Measurements from ENCODE around the gene RFX4. TPM values are rescaled to one million over a fixed set of nuclear protein-coding genes. Genes with fewer than 3 reads are reported as not detected.

Gene RFX4
- total and polyA plus RNA-seq, 2 of the 8 experiments (the other 6 are each of a cell fraction or from before 2014, with no cell fraction given): 0.06 TPM; not detected in 1

DNA sequence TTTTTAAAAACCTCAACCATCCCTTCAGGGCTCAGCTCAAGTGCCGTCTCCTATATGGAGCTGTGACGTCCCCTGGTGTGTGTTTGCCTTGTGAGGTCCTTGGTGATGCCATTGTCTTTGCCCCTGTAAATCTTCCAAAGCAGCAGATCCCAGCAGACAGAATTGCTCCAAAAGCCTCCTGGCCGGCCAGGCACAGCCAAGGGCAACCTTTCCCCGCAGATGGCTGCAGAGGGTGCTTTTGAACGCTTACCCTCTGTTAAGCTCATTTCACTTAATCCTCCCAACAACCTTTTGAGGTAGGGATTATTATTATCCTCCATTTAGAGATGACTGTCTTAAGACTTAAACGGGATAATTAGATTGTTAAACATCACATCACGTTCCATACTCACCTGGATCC is 51.4 kb downstream of the RFX4 start:
- ChIA-PET CTCF (ENCODE audit: partially characterized antibody) (no interaction called here), POLR2A (ENCODE audit: partially characterized antibody) (no interaction called here)
- no peak overlapping the region for H2BK5ac ChIP-seq (ENCODE audit: low read depth, low read length)
- H3K4me1 ChIP-seq (replicated peaks in 1 of 4; ENCODE audit: control insufficient read depth in 3 of 4, insufficient read depth in 4 of 4, low read length in 3 of 4): no peaks in the 10 kb centered on the region
- H4K20me1 ChIP-seq (replicated peaks in 1 of 2; ENCODE audit: control insufficient read depth in 1 of 2, insufficient read depth in 2 of 2, low read length in 2 of 2): no peaks in the 10 kb centered on the region
- no peak overlapping the region for H4K8ac ChIP-seq (ENCODE audit: extremely low read depth, insufficient read depth, low read length)
- H4K91ac ChIP-seq (replicated peaks; ENCODE audit: insufficient read length, low read length): no peak overlapping the region
- 83% methylated on average over 7 of the region's 7 CpGs; no CpG with 5 or more reads in 1 of the 2 experiments for WGBS, 2 experiments (ENCODE audit: extremely low coverage in 1 of 2, insufficient coverage in 1 of 2, insufficient read length in 1 of 2, insufficient replicate concordance in 2 of 2, low coverage in 1 of 2, low lambda C conversion rate in 2 of 2, missing lambda C conversion rate in 1 of 2)
- no peak overlapping the region for H3K4ac ChIP-seq (replicated peaks; ENCODE audit: insufficient read length, low read depth, low read length)
- H3K9me3 ChIP-seq (ENCODE audit: insufficient read depth in 2 of 2, low read depth in 1 of 2, low read length in 1 of 2): no peaks in the 10 kb centered on the region
- no peak overlapping the region for H2BK15ac ChIP-seq (ENCODE audit: low read length)
- no peaks in the 10 kb centered on the region for H3K79me1 ChIP-seq (ENCODE audit: low read depth, low read length)
- no peaks in the 10 kb centered on the region for H3K79me2 ChIP-seq (ENCODE audit: control insufficient read depth in 1 of 2, insufficient read depth in 2 of 2, low read length in 2 of 2)
- FAIRE-seq (no peak), DNase-seq (ENCODE audit: low read depth in 1 of 2, low spot score in 2 of 2) (no peak)
- no peak overlapping the region for H3K56ac ChIP-seq (replicated peaks; ENCODE audit: insufficient read length, low read depth, low read length)
- no peaks in the 10 kb centered on the region for H3K23me2 ChIP-seq (ENCODE audit: low read depth, low read length)
- no peak overlapping the region for H2AFZ ChIP-seq (ENCODE audit: low read length)
- no peak overlapping the region for H3K23ac ChIP-seq (ENCODE audit: insufficient read length)
- no peak overlapping the region for H3K4me2 ChIP-seq (ENCODE audit: insufficient read depth in 1 of 2, low read depth in 2 of 2, low read length in 2 of 2)
- no peak overlapping the region for H3K14ac ChIP-seq (ENCODE audit: insufficient read length)
- H3K27me3 ChIP-seq (replicated peaks in 1 of 4; ENCODE audit: control insufficient read depth in 3 of 4, extremely low read depth in 1 of 4, insufficient read depth in 3 of 4, low read length in 3 of 4): no peaks in the 10 kb centered on the region
- no peak overlapping the region; a peak in 1 of 7 replicates for H3K9ac ChIP-seq (replicated peaks in 1 of 4; ENCODE audit: extremely low read depth in 1 of 4, low read depth in 3 of 4, low read length in 3 of 4)
- no peak overlapping the region for H3K27ac ChIP-seq (ENCODE audit: low read depth, low read length)
- no peak overlapping the region for H2BK12ac ChIP-seq (ENCODE audit: low read depth, low read length)
- H3K18ac ChIP-seq (ENCODE audit: extremely low read depth, low read length): no peak overlapping the region
- H4K5ac ChIP-seq (ENCODE audit: insufficient read length, low read depth, low read length): no peak overlapping the region
- H3K4me3 ChIP-seq (ENCODE audit: extremely low read depth in 1 of 4, insufficient read depth in 2 of 4, low read depth in 3 of 4, low read length in 4 of 4): no peak overlapping the region
- no peak overlapping the region for H2BK20ac ChIP-seq (ENCODE audit: low read length)
- H2AK5ac ChIP-seq (ENCODE audit: low read depth, low read length): no peak overlapping the region
- H3K36me3 ChIP-seq (ENCODE audit: control insufficient read depth in 2 of 4, insufficient read depth in 4 of 4, low read length in 3 of 4): no peaks in the 10 kb centered on the region
- no peak overlapping the region for H2BK120ac ChIP-seq (replicated peaks; ENCODE audit: low read depth, low read length)
- TF ChIP-seq BCL11A (IDR thresholded peaks at IDR 0.05; ENCODE audit: low read depth in 2 of 2, low read length in 2 of 2) (no peak), SIX5 (IDR thresholded peaks at IDR 0.05; ENCODE audit: low read depth, low read length) (no peak), NRF1 (IDR thresholded peaks at IDR 0.05; ENCODE audit: low read depth, low read length) (no peak), SIN3A (conservative IDR thresholded peaks at IDR 0.05 in 1 of 2, IDR thresholded peaks at IDR 0.05 in 1 of 2; ENCODE audit: low read depth in 1 of 2, low read length in 2 of 2) (no peak), KDM1A (IDR thresholded peaks at IDR 0.05; ENCODE audit: borderline replicate concordance, low read length) (no peak), RAD21 (IDR thresholded peaks at IDR 0.05 in 1 of 2, conservative IDR thresholded peaks at IDR 0.05 in 1 of 2; ENCODE audit: low read depth in 2 of 2, low read length in 2 of 2) (no peak), BRCA1 (IDR thresholded peaks at IDR 0.05; ENCODE audit: low read depth, low read length) (no peak), CHD2 (IDR thresholded peaks at IDR 0.05; ENCODE audit: low read length) (no peak), TBP (IDR thresholded peaks at IDR 0.05; ENCODE audit: low read depth, low read length) (no peak), SP1 (IDR thresholded peaks at IDR 0.05; ENCODE audit: low read depth, low read length) (no peak), SUZ12 (IDR thresholded peaks at IDR 0.05; ENCODE audit: low read length) (no peak), PHF8 (conservative IDR thresholded peaks at IDR 0.05; ENCODE audit: low read depth, low read length) (no peak), EGR1 (IDR thresholded peaks at IDR 0.05; ENCODE audit: borderline replicate concordance, low read depth, low read length) (no peak), SP2 (IDR thresholded peaks at IDR 0.05; ENCODE audit: low read length) (no peak)
- TF ChIP-seq, protein P1, sequence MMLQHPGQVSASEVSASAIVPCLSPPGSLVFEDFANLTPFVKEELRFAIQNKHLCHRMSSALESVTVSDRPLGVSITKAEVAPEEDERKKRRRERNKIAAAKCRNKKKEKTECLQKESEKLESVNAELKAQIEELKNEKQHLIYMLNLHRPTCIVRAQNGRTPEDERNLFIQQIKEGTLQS (IDR thresholded peaks at IDR 0.05; ENCODE audit: insufficient read depth, low read depth, low read length): no peak
